Bronchial epithelial cell (primary cell): Measurements from ENCODE around the gene DNHD1. TPM values are rescaled to one million over a fixed set of nuclear protein-coding genes. Genes with fewer than 3 reads are reported as not detected.

Experiments
- DNase-seq: peaks from one replicate; pipeline ENCODE4 v3.0.0-alpha.2; 2010; ENCODE audit warnings: low read depth
- FAIRE-seq: peaks from 2 replicates; lab custom pipeline; 2011; peaks lifted over from hg19 to GRCh38; lab: Jason Lieb, UNC
- H3K27me3 ChIP-seq: 2 replicates; pipeline ENCODE4 v1.5.1; 2011; ENCODE audit warnings: low read length; ENCODE audit not compliant: control insufficient read depth, insufficient read depth
- H3K36me3 ChIP-seq: 2 replicates; pipeline ENCODE4 v1.5.1; 2011; ENCODE audit warnings: low read length; ENCODE audit not compliant: control insufficient read depth, insufficient read depth
- H3K4me3 ChIP-seq: 2 replicates; pipeline ENCODE4 v1.5.1; 2011; ENCODE audit warnings: mild to moderate bottlenecking, low read depth, low read length, control low read depth
- CTCF ChIP-seq: IDR thresholded peaks from 2 replicates; pipeline ENCODE4 v1.5.1; 2011; ENCODE audit warnings: mild to moderate bottlenecking, moderate library complexity, low read length, control low read depth, inconsistent platforms; ENCODE audit not compliant: insufficient read depth, severe bottlenecking
- total RNA-seq: library from RNA; depleted of rRNA; stranded (reverse); fragments of >200 nt; gene quantifications from 2 replicates; pipeline ENCODE4 v1.2.1, GENCODE V29; 2014

The DNHD1 gene
- 4.5 and 8.2 TPM in 2 replicates for total RNA-seq

GRCh38 chr11:6497069-6497839 lies at the start of gene DNHD1:
Gene DNHD1, plus strand, starts transcription at chr11:6497280. Its CDS starts 936 bp downstream, at chr11:6498216.
- no peak for TF ChIP-seq CTCF
- no peaks in the 10 kb centered on the region for H3K27me3 ChIP-seq
- DNase-seq (no peak), FAIRE-seq (no peak)
- H3K36me3 ChIP-seq: peaks cover 3% of the 10 kb centered on the region
- no peak within 1 kb of the TSS for H3K4me3 ChIP-seq

GRCh38 chr11:6448574-6448973 lies 48.5 kb upstream of the DNHD1 start:
- Histone ChIP-seq H3K4me3 (no peak overlapping the region), H3K36me3 (peaks cover 5% of the 10 kb centered on the region), H3K27me3 (no peaks in the 10 kb centered on the region)
- no peak for DNase-seq
- TF ChIP-seq CTCF: no peak
- no peak for FAIRE-seq

DNA sequence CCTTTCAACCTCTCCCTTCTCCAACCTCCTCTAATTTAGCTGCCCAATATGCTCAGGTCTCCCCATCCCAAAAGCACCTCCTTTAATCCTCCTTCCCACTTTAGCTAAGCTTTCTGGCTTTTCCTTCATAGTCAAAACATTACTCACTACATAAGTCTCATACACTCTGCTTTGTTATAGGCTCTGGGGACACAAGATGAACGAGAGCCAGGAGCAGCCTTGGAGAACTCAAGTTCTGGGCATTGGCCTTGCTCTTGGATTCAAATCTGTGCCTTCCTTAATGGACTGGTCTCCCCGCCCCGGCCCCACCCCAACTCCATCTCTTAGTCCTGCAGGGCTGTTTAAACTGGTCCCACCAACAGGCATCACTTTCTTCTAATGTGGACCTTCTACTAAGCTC lies 44.9 kb upstream of the DNHD1 start:
- Histone ChIP-seq H3K4me3 (no peak overlapping the region), H3K36me3 (peaks cover 16% of the 10 kb centered on the region), H3K27me3 (no peaks in the 10 kb centered on the region)
- DNase-seq: no peak
- FAIRE-seq: no peak
- no peak for TF ChIP-seq CTCF

DNA sequence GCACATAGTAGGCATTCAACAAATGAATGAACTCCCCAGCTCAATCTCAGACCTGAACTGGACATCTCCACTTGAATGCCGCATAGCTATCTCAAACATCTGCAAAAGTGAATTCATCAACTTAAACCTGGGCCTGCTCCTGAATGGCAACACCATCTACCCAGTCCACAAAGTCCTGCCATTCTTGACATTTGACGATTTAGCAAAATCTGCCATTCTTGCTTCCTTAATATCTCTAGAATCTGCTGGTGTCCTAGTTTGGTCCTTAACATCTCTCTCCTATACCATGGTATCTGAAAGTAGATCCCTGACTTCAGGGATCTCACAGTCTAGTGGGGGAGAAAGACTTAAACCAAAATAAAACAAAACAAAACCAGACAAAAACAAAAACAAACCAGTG lies 43.9 kb upstream of the DNHD1 start:
- no peak overlapping the region for H3K4me3 ChIP-seq
- no peak for TF ChIP-seq CTCF
- FAIRE-seq: no peak
- H3K27me3 ChIP-seq: no peaks in the 10 kb centered on the region
- no peak for DNase-seq
- H3K36me3 ChIP-seq: peaks cover 16% of the 10 kb centered on the region

- DNase-seq (no peak), FAIRE-seq (no peak)
- no peak for TF ChIP-seq CTCF
- Histone ChIP-seq H3K27me3 (no peaks in the 10 kb centered on the region), H3K4me3 (no peak overlapping the region), H3K36me3 (peaks cover 15% of the 10 kb centered on the region)
These were observed 42.0 kb upstream of the DNHD1 start for GRCh38 chr11:6455070-6455469.
